ENCODE results near the gene TM9SF2.

TM9SF2 gene

DNA sequence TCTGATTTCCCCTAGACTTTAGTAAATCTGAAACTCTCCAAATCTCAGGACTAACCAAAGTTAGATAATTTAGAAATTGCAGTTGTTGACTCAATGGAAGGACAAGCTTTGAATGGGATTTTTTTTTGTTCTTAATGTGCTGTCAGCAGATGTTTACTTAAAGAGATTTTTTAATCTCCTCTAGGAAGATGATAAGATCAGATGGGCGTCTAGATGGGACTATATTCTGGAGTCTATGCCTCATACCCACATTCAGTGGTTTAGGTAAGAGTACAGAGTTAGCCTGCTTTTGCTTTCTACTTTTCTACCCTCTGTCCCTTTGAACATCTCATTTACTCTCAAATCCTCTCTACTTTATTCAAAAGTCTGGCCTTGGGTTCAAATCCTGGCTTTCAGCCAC lies 39.3 kb downstream of the TM9SF2 start:
- Histone ChIP-seq H3K9me3 (ENCODE audit: insufficient read depth, low read length) (no peaks in the 10 kb centered on the region), H3K79me2 (ENCODE audit: insufficient read depth, low read length) (no peaks in the 10 kb centered on the region), H2AFZ (ENCODE audit: low read depth, low read length, severe bottlenecking) (no peak overlapping the region), H3K27me3 (ENCODE audit: low read length) (no peaks in the 10 kb centered on the region), H3F3A (ENCODE audit: insufficient read depth) (no peaks in the 10 kb centered on the region), H3K4me3 (ENCODE audit: insufficient read depth, low read length, poor library complexity, severe bottlenecking) (no peak overlapping the region), H3K36me3 (ENCODE audit: low read length) (peaks cover 43% of the 10 kb centered on the region), H3K9ac (ENCODE audit: low read length) (no peak overlapping the region), H3K9me2 (replicated peaks; ENCODE audit: insufficient read depth, low read length) (no peaks in the 10 kb centered on the region), H3K4me2 (ENCODE audit: low read depth, low read length, poor library complexity, severe bottlenecking) (no peak overlapping the region), H4K20me1 (ENCODE audit: low read depth, low read length) (0 out of 2 replicates have a peak, but pooled peaks cover 8% of the 10 kb centered on the region), H3K27ac (ENCODE audit: low read depth, low read length) (no peak overlapping the region)
- TF ChIP-seq, protein P1, sequence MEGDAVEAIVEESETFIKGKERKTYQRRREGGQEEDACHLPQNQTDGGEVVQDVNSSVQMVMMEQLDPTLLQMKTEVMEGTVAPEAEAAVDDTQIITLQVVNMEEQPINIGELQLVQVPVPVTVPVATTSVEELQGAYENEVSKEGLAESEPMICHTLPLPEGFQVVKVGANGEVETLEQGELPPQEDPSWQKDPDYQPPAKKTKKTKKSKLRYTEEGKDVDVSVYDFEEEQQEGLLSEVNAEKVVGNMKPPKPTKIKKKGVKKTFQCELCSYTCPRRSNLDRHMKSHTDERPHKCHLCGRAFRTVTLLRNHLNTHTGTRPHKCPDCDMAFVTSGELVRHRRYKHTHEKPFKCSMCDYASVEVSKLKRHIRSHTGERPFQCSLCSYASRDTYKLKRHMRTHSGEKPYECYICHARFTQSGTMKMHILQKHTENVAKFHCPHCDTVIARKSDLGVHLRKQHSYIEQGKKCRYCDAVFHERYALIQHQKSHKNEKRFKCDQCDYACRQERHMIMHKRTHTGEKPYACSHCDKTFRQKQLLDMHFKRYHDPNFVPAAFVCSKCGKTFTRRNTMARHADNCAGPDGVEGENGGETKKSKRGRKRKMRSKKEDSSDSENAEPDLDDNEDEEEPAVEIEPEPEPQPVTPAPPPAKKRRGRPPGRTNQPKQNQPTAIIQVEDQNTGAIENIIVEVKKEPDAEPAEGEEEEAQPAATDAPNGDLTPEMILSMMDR (IDR thresholded peaks at IDR 0.05; ENCODE audit: insufficient read depth, low read length, poor library complexity, severe bottlenecking), result no peak

DNA sequence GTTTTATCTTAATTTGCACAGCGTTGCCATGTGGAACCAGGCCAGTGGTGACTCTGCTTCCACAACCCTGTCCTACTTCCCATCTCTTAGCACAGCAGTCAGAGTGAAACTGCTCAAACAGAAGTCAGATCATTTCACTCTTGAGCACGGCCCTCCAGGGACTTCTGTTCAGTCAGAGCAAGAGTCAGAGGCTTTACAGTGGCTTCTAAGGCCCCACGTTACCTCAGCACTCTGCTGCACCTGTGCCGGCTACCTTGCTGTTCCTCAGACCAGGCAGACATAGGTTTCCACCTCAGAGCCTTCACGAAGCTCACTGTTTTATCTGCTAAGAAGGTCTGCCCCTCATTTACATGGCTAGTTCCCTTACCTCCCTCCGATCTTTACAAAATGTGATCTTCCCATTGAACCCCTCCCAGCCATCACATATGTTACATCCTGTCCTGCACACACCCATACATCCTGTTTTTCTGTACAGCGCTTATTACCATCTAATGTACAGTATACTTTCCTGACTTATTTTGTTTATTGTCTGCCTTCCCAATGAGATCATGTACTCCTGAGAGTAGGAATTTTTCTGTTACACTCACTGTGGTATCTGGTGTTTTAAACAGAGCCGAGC lies 41.6 kb downstream of the TM9SF2 start:
- Histone ChIP-seq H3K36me3 (ENCODE audit: low read length) (peaks cover 29% of the 10 kb centered on the region), H3K27ac (ENCODE audit: low read depth, low read length) (no peak overlapping the region), H3F3A (ENCODE audit: insufficient read depth) (no peaks in the 10 kb centered on the region), H3K9ac (ENCODE audit: low read length) (no peak overlapping the region), H3K9me2 (replicated peaks; ENCODE audit: insufficient read depth, low read length) (no peaks in the 10 kb centered on the region), H4K20me1 (ENCODE audit: low read depth, low read length) (no peaks in the 10 kb centered on the region), H2AFZ (ENCODE audit: low read depth, low read length, severe bottlenecking) (no peak overlapping the region), H3K27me3 (ENCODE audit: low read length) (no peaks in the 10 kb centered on the region), H3K9me3 (ENCODE audit: insufficient read depth, low read length) (no peaks in the 10 kb centered on the region), H3K4me2 (ENCODE audit: low read depth, low read length, poor library complexity, severe bottlenecking) (no peak overlapping the region), H3K4me3 (ENCODE audit: insufficient read depth, low read length, poor library complexity, severe bottlenecking) (no peak overlapping the region), H3K79me2 (ENCODE audit: insufficient read depth, low read length) (no peaks in the 10 kb centered on the region)
- TF ChIP-seq, protein P1 (IDR thresholded peaks at IDR 0.05; ENCODE audit: insufficient read depth, low read length, poor library complexity, severe bottlenecking), result no peak
- TF ChIP-seq EZH2phosphoT487 (conservative IDR thresholded peaks at IDR 0.05; ENCODE audit: low read length), result no peak

DNA sequence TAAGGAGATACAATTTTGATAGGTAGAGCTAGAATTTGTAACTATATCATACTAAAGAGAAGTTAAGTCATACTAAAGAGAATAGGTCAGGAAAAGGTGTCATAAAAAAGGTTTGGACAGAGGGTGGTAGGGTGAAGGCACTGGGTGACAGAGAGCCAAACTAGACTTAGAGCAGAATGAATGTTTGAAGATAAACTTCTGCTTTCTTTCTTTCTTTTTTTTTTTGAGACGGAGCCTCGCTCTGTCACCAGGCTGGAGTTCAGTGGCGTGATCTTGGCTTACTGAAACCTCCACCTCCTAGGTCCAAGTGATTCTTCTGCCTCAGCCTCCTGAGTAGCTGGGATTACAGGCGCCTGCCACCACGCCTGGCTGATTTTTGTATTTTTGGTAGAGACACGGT lies 44.1 kb downstream of the TM9SF2 start:
- peaks cover 17% of the 10 kb centered on the region; the same call in 1 of the 2 replicates for H3K36me3 ChIP-seq (ENCODE audit: low read length)
- H3F3A ChIP-seq (ENCODE audit: insufficient read depth), result no peaks in the 10 kb centered on the region
- TF ChIP-seq, protein P1 (IDR thresholded peaks at IDR 0.05; ENCODE audit: insufficient read depth, low read length, poor library complexity, severe bottlenecking), result no peak
- no peak for TF ChIP-seq EZH2phosphoT487 (conservative IDR thresholded peaks at IDR 0.05; ENCODE audit: low read length)
- no peaks in the 10 kb centered on the region for H3K9me2 ChIP-seq (replicated peaks; ENCODE audit: insufficient read depth, low read length)
- H2AFZ ChIP-seq (ENCODE audit: low read depth, low read length, severe bottlenecking), result no peak overlapping the region
- no peak overlapping the region for H3K27ac ChIP-seq (ENCODE audit: low read depth, low read length)
- H3K27me3 ChIP-seq (ENCODE audit: low read length), result no peaks in the 10 kb centered on the region
- no peaks in the 10 kb centered on the region for H3K79me2 ChIP-seq (ENCODE audit: insufficient read depth, low read length)
- no peaks in the 10 kb centered on the region for H3K9me3 ChIP-seq (ENCODE audit: insufficient read depth, low read length)
- no peak overlapping the region for H3K4me2 ChIP-seq (ENCODE audit: low read depth, low read length, poor library complexity, severe bottlenecking)
- H3K9ac ChIP-seq (ENCODE audit: low read length), result no peak overlapping the region
- no peak overlapping the region for H3K4me3 ChIP-seq (ENCODE audit: insufficient read depth, low read length, poor library complexity, severe bottlenecking)
- H4K20me1 ChIP-seq (ENCODE audit: low read depth, low read length), result no peaks in the 10 kb centered on the region
